ENCODE data around the gene ADAMTSL1. TPM values are rescaled to one million over a fixed set of nuclear protein-coding genes. Genes with fewer than 3 reads are reported as not detected.

Gene ADAMTSL1
- total RNA-seq, 2 donors from 2014 or later, result not detected

GRCh38 chr9:18905028-18905882 lies 431.3 kb downstream of the ADAMTSL1 start:
- Mint-ChIP-seq H3K4me1 (no peaks in the 10 kb centered on the region), H3K27me3 (peaks cover 15% of the 10 kb centered on the region), H3K9me3 (peaks cover 12% of the 10 kb centered on the region), H3K27ac (no peak overlapping the region), H3K36me3 (ENCODE audit: low read depth) (no peaks in the 10 kb centered on the region), H3K4me3 (no peak overlapping the region)
- ATAC-seq (replicated peaks), result no peak

DNA sequence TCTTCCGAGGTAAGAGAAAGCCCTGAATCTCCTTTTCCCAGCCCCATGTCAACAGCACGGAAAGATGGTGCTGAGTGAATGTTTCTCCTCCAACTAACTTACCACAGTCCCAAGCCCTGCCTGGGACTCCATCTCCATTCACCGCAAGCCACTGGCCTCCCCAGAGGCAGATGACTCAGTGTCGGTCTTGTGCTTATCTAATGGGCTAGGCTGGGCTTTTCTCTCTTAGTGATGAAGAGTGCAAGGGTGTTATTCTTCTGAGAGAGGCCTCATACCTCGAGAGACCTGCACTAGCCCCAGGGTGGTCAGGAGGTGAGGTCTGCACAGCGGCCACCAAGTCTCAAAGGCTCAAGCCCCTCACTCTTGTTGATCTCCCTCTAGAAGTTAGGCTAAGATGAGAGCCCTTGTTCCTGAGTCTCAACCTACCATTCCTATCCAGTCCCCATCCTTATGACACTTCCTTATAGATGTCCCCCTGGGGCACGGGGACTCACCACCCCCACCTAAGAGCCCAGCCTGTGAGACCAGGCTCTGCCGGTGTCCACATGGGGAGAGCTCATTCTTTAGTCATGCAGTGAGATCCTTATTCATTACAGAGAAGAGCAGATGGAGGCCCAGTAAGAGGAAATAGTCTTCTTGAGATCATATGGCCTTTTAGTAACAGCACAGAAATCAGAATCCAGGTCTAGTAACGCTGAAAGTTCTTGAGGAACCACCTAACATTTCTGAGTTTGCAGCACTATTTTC lies 432.1 kb downstream of the ADAMTSL1 start:
- Mint-ChIP-seq H3K9me3 (peaks cover 9% of the 10 kb centered on the region), H3K4me3 (no peak overlapping the region), H3K27ac (no peak overlapping the region), H3K27me3 (peaks cover 15% of the 10 kb centered on the region), H3K4me1 (no peaks in the 10 kb centered on the region), H3K36me3 (ENCODE audit: low read depth) (no peaks in the 10 kb centered on the region)
- no peak for ATAC-seq (replicated peaks)

- H3K27ac Mint-ChIP-seq, result no peak overlapping the region
- no peaks in the 10 kb centered on the region for H3K4me1 Mint-ChIP-seq
- peaks cover 8% of the 10 kb centered on the region for H3K9me3 Mint-ChIP-seq
- no peak for ATAC-seq (replicated peaks)
- no peak overlapping the region for H3K4me3 Mint-ChIP-seq
- no peaks in the 10 kb centered on the region for H3K36me3 Mint-ChIP-seq (ENCODE audit: low read depth)
- peaks cover 15% of the 10 kb centered on the region for H3K27me3 Mint-ChIP-seq
These were observed 432.9 kb downstream of the ADAMTSL1 start for GRCh38 chr9:18906656-18907395.

DNA sequence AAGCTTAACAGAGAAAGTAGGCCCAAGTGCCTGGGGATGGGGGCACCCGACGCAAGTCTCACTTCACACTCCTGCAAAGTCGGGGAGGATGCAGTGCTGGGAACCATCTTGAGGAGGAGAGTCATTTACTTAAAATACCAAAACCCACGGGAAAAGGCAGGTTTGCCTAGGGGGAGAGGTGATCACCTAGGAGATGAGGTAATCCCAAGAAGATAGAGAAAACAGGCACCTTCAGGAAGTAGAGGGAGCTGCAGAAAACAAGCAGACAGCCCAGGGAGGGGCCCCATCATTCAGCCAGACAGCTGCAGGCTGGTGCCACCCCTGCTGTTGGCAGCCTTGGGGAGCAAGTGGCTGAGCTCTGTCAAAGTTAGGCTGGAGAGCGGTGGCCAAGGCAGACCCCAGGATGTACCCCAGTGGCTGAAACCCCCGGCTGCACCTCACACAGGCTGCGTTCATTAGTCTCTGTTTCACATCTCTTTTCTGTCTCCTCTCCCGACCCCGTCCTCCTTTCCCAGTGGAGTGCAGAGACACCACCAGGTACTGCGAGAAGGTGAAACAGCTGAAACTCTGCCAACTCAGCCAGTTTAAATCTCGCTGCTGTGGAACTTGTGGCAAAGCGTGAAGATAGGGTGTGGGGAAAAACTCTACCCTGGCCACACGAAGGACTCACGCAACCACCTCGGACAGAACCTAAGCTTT lies 434.1 kb downstream of the ADAMTSL1 start:
- Mint-ChIP-seq H3K36me3 (ENCODE audit: low read depth) (no peaks in the 10 kb centered on the region), H3K4me3 (no peak overlapping the region), H3K27me3 (peaks cover 15% of the 10 kb centered on the region), H3K9me3 (no peaks in the 10 kb centered on the region), H3K27ac (no peak overlapping the region), H3K4me1 (no peaks in the 10 kb centered on the region)
- ATAC-seq (replicated peaks), result no peak

- Mint-ChIP-seq H3K27ac (no peak overlapping the region), H3K4me1 (no peaks in the 10 kb centered on the region), H3K36me3 (ENCODE audit: low read depth) (no peaks in the 10 kb centered on the region), H3K27me3 (peaks cover 15% of the 10 kb centered on the region), H3K9me3 (no peaks in the 10 kb centered on the region), H3K4me3 (no peak overlapping the region)
- no peak for ATAC-seq (replicated peaks)
These were observed 435.4 kb downstream of the ADAMTSL1 start for GRCh38 chr9:18909140-18910018.

- Mint-ChIP-seq H3K36me3 (ENCODE audit: low read depth) (no peaks in the 10 kb centered on the region), H3K9me3 (no peaks in the 10 kb centered on the region), H3K4me1 (no peaks in the 10 kb centered on the region), H3K27me3 (peaks cover 12% of the 10 kb centered on the region), H3K27ac (no peak overlapping the region), H3K4me3 (no peak overlapping the region)
- ATAC-seq (replicated peaks), result no peak
These were observed 436.5 kb downstream of the ADAMTSL1 start for GRCh38 chr9:18910435-18910834.

DNA sequence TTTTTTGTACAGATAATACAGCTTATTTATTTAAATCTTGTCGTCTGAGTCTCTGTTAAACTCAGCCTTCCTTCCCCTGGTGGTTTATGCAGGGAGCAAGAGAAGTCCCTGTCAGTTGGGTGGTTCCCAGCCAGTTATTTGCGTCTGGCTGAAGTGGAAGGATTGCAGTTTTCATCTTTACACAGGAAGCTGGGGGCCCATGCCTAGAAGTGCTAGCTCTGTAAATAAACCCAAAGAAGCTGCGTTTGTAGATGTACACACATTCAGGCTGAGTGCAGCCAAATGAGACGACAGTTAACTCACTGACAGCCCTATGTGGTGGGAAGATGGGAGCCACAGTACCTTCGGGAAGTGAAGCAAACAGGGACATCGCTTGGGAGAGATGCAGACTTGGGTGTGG lies 437.0 kb downstream of the ADAMTSL1 start:
- Mint-ChIP-seq H3K36me3 (ENCODE audit: low read depth) (no peaks in the 10 kb centered on the region), H3K4me1 (no peaks in the 10 kb centered on the region), H3K27me3 (peaks cover 12% of the 10 kb centered on the region), H3K4me3 (no peak overlapping the region), H3K27ac (no peak overlapping the region), H3K9me3 (no peaks in the 10 kb centered on the region)
- ATAC-seq (replicated peaks), result no peak

- no peaks in the 10 kb centered on the region for H3K9me3 Mint-ChIP-seq
- no peaks in the 10 kb centered on the region for H3K36me3 Mint-ChIP-seq (ENCODE audit: low read depth)
- peaks cover 14% of the 10 kb centered on the region for H3K27me3 Mint-ChIP-seq
- no peak overlapping the region for H3K27ac Mint-ChIP-seq
- no peak for ATAC-seq (replicated peaks)
- H3K4me1 Mint-ChIP-seq, result no peaks in the 10 kb centered on the region
- H3K4me3 Mint-ChIP-seq, result no peak overlapping the region
These were observed 437.9 kb downstream of the ADAMTSL1 start for GRCh38 chr9:18911714-18912342.

DNA sequence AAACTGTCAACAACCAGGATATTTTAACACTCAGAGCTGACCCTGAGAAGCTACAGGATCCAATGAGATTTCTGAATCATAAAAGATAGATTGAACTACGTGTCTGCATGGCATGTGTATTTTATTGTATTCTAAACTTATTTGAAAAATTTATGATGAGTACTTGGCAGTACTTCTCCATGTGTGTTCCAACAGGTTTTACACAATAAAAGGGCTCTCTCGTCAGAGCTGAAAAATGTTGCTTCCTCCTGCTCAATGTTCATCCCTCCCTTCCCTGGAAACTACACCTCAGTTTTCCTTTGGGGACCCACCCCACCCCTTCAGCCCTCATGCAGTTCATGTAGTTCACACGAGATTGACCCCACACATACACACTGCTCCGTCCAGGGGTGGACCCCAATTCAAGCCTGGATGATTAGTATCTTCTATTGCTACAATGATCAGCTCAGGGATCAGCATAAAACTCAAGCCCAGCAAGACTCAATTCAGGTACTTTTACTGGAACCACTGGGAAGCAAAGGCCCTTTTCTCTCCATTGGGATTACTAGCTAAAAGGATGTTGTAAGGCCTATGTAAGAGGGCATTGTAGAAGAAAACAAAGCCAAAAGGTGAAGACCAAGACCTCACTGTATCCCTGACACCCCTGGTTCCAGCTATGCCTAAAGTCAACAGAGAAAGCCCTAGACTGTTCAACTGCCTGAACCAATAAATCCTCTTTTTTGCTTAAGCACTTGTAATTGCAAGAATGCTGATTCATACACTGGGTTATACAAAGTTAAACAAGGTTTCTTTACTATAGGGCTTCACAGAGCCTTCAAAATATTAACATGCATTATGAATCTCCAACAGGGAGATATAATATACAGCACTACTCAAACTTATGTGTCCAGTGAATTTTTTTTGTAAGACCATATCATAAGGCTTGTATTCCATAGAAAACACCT lies 446.5 kb downstream of the ADAMTSL1 start:
- ATAC-seq (replicated peaks), result no peak
- H3K4me1 Mint-ChIP-seq, result no peaks in the 10 kb centered on the region
- H3K9me3 Mint-ChIP-seq, result no peaks in the 10 kb centered on the region
- H3K27ac Mint-ChIP-seq, result no peak overlapping the region
- H3K36me3 Mint-ChIP-seq (ENCODE audit: low read depth), result no peaks in the 10 kb centered on the region
- H3K4me3 Mint-ChIP-seq, result no peak overlapping the region
- H3K27me3 Mint-ChIP-seq, result peaks cover 6% of the 10 kb centered on the region

DNA sequence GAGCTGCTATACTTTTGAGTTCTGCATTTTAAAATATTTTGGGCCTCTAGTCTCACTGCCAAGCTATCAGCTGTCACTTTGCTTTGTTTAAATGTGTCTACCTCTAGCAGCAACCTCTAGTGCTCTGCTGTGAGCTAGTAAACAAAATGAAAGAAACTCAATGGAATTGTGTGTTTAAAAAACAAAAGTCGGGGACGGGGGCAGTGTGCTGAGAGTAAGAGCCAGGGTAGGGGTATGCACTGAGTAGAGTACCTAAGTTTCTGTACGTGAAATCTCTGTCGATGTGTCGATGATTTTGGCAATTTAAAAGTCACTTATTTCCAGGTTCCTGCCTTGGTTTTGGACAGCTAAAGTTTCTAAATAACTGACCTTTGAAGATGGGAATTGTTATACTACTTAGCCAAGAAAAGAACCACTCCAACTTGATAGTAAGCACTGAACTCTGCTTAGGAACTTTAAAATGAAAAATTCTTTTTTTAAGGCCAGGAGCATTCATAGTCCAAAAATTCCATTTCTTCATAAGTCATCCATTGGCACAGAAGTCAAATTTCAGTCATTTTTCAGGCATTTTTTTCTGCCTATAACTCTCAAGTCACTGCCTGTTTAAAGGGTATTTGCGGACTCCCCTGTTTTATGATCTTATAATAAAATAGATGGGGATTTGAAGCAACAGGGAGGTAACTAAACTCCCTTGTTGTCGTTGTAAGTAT lies 447.6 kb downstream of the ADAMTSL1 start:
- Mint-ChIP-seq H3K27ac (no peak overlapping the region), H3K36me3 (ENCODE audit: low read depth) (no peaks in the 10 kb centered on the region), H3K4me1 (no peaks in the 10 kb centered on the region), H3K9me3 (no peaks in the 10 kb centered on the region), H3K4me3 (no peak overlapping the region), H3K27me3 (peaks cover 6% of the 10 kb centered on the region)
- no peak for ATAC-seq (replicated peaks)

DNA sequence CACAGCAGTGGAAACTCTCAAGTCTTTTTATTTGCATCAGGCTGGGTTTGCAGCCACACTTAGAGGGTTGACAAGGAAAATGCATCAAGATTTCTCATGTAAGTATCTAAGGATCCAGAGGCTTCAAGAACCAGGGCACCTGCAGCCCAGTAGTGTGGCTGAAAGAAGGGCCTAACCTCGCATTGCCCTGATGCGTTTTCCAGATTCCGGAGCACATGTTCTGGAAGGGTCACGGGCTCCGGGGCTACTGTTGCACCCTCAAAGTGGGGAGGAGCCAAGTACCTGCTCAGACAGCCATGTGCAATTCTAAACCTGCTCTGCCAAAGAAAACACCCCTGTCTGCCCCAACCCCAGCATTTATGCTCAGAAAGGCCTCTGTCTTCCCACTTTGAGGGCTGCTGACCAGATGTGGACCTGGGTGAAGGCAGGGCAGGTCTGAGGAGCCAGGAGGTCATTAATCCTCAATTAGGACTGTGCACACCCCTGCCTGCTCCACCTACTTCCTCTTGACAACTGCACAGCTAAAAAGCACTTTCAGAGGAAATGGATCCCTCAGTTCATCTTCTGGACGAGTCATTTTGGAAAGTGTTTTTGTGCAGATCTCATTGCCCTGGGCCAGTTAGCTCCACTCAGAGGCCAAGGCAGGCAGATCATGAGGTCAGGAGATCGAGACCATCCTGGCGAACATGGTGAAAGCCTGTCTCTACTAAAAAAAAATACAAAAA lies 448.4 kb downstream of the ADAMTSL1 start:
- H3K27ac Mint-ChIP-seq, result no peak overlapping the region
- no peak for ATAC-seq (replicated peaks)
- no peaks in the 10 kb centered on the region for H3K4me1 Mint-ChIP-seq
- no peaks in the 10 kb centered on the region for H3K36me3 Mint-ChIP-seq (ENCODE audit: low read depth)
- no peaks in the 10 kb centered on the region for H3K9me3 Mint-ChIP-seq
- H3K27me3 Mint-ChIP-seq, result peaks cover 3% of the 10 kb centered on the region
- no peak overlapping the region for H3K4me3 Mint-ChIP-seq
